A673 (cell line): Measurements from ENCODE around the gene FXR2.

Source experiments
- EZH2 ChIP-seq: fragments of 200-600 bp; sonication (generic); IDR thresholded peaks from 2 replicates; pipeline ENCODE4 v1.6.1; 2017; ENCODE audit warnings: borderline replicate concordance, low read depth, mild to moderate bottlenecking, mixed read lengths, antibody characterized with exemption, low read length; ENCODE audit not compliant: poor library complexity, severe bottlenecking
- TF ChIP-seq, protein P1 (sequence below): fragments of 300-800, 200-600 bp; sonication (generic); conservative IDR thresholded peaks from 2 replicates; pipeline ENCODE4 v1.5.1; 2017; ENCODE audit warnings: low read depth, mild to moderate bottlenecking, antibody characterized with exemption, low read length, moderate library complexity, mixed read lengths

DNA sequence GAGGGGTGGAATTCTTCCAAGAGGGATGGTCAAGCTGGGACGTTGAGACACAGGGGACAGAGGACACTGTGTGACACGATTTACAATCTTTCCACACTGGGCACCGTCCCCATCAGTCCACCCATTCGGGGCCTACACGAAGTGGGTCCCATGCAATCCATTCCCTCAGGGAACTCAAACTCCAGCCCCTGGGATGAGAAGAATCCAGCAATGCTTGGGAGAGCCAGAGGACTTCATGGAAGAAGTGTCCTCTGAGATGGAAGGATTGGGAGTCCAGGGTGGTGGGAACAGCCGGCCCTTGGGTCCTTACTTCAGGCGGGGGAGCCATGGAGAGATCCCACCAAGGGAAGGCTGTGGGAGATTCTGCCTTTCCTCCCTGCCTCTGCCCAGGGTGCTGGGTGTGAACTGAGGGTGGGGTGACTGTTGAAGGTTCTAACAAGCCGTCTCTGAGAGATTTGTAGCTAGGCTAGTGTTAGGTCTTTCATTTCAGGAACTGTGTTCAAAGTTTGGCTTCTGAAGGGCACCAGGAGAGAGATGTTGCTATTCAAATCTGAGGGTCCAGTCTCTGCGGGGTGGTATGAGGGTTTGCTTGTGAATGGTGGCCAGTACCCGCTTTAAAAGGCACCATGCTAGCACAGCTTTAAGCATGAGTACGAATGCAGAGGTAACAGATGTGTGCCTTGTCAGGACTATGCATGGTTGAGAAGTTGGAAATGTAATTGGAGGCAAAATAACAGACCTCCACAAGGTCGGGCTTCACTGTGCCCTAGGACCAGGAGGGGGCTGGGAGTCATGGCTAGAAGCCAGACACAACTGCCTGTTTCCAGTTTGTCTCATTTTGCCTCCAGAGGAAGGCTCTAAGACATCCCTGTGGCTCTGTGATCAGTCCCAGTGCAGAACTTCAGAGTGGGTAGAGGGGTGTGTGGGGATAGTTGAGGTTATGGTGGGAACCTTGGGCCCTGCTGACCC lies 38.0 kb upstream of the FXR2 start:
- TF ChIP-seq, protein P1, sequence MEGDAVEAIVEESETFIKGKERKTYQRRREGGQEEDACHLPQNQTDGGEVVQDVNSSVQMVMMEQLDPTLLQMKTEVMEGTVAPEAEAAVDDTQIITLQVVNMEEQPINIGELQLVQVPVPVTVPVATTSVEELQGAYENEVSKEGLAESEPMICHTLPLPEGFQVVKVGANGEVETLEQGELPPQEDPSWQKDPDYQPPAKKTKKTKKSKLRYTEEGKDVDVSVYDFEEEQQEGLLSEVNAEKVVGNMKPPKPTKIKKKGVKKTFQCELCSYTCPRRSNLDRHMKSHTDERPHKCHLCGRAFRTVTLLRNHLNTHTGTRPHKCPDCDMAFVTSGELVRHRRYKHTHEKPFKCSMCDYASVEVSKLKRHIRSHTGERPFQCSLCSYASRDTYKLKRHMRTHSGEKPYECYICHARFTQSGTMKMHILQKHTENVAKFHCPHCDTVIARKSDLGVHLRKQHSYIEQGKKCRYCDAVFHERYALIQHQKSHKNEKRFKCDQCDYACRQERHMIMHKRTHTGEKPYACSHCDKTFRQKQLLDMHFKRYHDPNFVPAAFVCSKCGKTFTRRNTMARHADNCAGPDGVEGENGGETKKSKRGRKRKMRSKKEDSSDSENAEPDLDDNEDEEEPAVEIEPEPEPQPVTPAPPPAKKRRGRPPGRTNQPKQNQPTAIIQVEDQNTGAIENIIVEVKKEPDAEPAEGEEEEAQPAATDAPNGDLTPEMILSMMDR: no peak
- TF ChIP-seq EZH2: no peak
